Anterior cingulate cortex (tissue), 58 donors: ENCODE data around the gene SMARCAL1.

Experiments
- DNase-seq, 58 donors: peaks; one replicate each; lab custom pipeline; 2025; lab: John Stamatoyannopoulos, UW

The SMARCAL1 gene

DNA sequence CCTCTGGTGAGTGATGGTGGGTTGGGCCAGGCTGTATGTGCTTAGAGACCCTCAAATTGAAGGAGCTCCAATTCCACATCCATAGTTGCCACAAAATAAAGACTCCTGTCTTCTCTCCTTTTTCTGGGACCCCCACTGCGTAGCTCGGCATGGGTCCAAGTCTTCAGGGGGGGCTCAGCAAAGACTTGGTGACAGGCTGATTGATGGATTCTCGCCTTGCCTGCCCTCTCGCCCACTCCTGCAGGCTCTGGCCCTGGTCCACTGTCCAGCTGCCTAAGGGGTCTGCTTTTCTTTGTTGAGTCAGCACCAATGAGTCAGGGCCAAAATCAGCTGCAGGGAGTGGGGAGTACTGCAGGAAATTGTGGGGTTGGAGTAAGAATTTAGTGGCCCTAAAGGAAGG is 107.8 kb downstream of the SMARCAL1 start:
- DNase-seq, result no peak

GRCh38 chr2:216522892-216523502 is 110.7 kb downstream of the SMARCAL1 start:
- no peak for DNase-seq

DNA sequence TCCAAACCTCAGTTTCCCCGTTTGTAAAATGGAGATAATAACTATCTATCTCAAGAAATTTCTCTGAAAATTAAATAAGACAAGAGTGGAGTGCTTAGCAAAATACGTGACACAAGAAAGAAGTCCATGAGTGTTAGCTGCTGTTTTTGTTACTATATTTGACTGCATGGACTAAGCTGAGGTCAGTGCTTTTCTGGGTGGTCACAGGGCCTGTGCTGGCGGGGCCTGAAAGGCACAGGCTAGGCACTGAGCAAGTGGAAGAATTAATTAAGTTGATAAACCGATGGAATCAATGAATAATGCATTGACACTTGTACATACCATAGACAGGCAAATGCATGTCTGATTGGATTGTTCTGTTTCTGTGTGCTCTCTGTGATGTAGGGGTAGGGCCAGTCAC is 113.7 kb downstream of the SMARCAL1 start:
- no peak for DNase-seq

DNA sequence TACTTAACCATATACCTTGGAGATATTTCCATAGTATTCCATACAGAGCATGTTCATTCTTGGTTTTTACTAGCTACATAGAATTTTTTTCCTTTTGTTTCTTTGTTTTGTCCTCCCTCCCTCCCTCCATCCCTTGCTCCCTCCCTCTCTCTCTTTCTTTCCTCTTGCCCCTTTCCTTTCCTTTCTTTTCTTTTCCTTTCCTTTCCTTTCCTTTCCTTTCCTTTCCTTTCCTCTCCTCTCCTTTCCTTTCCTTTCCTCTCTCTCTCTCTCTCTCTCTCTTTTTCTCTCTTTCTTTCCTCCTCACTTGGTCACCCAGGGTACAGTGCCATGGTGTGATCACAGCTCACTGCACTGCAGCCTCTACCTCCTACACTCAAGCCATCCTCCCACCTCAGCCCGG is 114.7 kb downstream of the SMARCAL1 start:
- DNase-seq, result no peak

GRCh38 chr2:216527600-216527999 is 115.3 kb downstream of the SMARCAL1 start:
- DNase-seq, result no peak

- no peak for DNase-seq
Observed at GRCh38 chr2:216532562-216532961, 120.3 kb downstream of the SMARCAL1 start.
